Loucy (cell line): ENCODE results near the gene TRPV3.

Source experiments
- CTCF ChIP-seq: fragments of 200-600 bp; sonication (generic); conservative IDR thresholded peaks from 2 replicates; pipeline ENCODE4 v1.5.1; 2014; ENCODE audit warnings: mild to moderate bottlenecking, antibody characterized with exemption, low read length
- EZH2phosphoT487 ChIP-seq: fragments of 200-600 bp; IDR thresholded peaks from 2 replicates; pipeline ENCODE4 v1.6.1; 2018; ENCODE audit warnings: antibody characterized with exemption, mild to moderate bottlenecking, moderate library complexity, borderline replicate concordance

- TF ChIP-seq CTCF (no peak), EZH2phosphoT487 (no peak)
Observed at GRCh38 chr17:3469529-3469928, 88.1 kb downstream of the TRPV3 start.
